NCI-H774 (cell line): ENCODE results near the gene RAB34.
"Not testable (repeated sequence)": the region's sequence is repeated elsewhere in the genome, so short reads cannot be mapped to it uniquely, and the experiment has no call there.

Source experiments
- DNase-seq: peaks from one replicate; lab custom pipeline; 2025; lab: John Stamatoyannopoulos, UW

Gene RAB34

GRCh38 chr17:28726627-28727491, 9.2 kb upstream of the RAB34 start:
- peak; percentile 97 for DNase-seq

DNA sequence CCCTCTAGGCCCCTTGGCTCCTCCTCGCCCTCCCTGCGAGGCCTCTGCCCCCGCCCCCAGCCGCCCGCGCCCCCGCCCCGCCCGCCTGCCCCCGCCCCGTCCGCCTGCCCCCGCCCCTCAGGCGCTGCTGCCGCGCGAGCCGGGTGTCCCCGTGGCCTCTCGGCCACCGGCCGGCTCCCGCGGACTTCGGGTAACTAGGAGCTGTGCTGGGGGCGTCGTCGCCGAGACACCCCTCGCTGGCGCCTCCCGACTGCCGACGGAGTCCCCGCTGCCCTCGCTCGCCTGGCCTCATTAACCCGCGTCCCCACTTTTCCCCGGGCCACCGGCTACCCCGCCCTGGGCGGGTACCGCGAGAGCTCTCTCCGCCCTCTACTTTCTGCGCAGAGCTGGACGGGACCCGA, 8.6 kb upstream of the RAB34 start, which contains the start of gene TLCD1:
TSS of gene TLCD1 (minus strand) at position 8 of the 401 bp plus-strand sequence. CDS start 136 bp downstream, outside the sequence.
- peak; percentile 83 for DNase-seq

DNA sequence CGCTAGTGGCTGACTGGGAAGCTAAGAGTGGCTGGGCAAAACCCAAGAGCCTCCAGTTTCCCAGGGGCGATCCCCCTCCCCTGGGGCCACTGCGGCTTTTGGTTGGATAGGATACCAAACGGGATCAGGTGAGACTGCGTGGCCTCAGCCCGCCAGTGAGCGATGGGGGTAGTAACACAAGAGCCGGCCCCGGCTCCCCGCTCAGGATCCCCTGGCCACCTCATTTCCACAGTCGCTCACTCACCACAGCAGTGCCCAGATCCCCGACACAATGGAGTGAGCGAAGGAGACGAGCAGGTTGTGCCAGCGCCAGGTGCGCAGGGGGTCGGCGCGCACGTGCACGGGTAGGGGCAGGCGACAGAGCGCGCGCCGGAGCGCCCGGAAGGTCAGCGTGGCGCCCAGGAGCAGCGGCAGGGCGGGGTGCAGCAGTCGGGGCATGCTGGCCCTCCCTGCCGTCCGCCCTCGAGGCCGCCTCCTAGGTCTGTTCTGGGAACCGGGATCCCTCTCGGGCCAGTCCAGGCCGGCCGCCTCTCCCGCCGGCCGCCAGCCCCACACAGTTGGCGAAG, 8.1 kb upstream of the RAB34 start:
- DNase-seq: peak; percentile 91

DNA sequence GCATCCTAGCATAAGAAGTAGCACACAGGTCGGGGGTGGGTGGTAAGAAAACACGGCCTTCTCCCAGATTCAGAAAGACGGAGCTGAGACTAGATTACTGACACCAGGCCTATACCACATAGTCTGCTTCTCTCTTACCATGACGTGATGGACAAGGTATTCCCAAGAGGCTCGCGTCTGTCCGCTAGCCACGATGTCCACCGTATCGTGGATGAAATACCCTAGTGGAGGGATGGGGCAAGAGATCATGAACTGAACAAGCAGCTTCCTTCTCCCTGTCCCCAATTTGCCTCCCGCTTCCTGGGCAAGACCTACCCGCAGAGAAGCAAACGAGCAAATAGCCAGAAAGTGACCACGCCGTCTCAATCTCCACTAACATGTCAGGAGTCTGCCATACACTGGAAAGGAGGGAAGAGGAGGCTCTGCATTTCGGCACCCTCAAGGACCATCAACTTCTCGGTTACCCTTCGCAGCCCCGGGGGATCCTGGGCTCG, 7.5 kb upstream of the RAB34 start:
- DNase-seq: no peak

GRCh38 chr17:28724500-28725165, 7.0 kb upstream of the RAB34 start:
- DNase-seq: no peak

- DNase-seq: not testable (repeated sequence)
These were observed 6.3 kb upstream of the RAB34 start for GRCh38 chr17:28723836-28724499.

- DNase-seq: no peak
These were observed 5.6 kb upstream of the RAB34 start for GRCh38 chr17:28723159-28723835.

DNA sequence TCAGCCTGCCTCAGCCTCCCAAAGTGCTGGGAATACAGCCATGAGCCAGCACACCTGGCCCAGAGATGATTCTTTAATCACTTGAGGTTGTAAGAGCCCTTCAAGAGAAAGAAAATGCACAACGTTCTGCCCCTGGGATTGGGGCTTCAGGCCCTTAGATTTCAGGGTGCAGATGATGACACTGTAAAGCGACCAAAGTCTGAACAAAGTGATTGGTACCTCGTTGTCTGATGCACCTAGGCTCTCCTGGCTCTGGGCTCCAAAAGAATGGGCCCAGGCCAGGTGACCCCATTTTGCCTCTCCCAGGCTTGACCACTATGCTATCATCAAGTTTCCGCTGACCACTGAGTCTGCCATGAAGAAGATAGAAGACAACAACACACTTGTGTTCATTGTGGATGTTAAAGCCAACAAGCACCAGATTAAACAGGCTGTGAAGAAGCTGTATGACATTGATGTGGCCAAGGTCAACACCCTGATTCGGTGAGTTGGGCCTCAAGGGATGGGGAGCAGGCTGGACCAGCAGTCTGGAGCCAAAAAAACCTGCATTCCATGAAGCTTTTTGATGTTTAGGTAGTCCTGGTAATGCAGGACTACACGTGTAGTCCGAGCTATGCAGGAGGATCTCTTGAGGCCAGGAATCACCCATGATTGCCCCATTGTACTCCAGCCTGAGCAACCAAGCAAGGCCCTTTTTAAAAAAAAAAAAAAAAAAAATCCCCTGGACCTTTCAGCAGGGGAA, 4.9 kb upstream of the RAB34 start:
- no peak for DNase-seq

DNA sequence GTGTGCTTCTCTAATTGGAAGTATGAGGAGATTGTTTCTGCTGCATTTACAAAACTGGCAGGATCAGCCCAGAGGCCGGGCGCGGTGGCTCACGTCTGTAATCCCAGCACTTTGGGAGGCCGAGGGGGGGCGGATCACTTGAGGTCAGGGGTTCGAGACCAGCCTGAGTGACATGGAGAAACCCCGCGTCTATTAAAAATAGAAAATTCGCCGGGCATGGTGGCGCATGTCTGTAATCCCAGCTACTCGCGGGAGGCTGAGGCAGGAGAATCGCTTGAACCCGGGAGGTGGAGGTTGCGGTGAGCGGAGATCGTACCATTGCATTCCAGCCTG, 3.3 kb upstream of the RAB34 start:
- DNase-seq: not testable (repeated sequence)

GRCh38 chr17:28720247-28720996, 2.8 kb upstream of the RAB34 start:
- DNase-seq: no peak

- DNase-seq: no peak
These were observed 1.4 kb upstream of the RAB34 start for GRCh38 chr17:28719021-28719433.

DNA sequence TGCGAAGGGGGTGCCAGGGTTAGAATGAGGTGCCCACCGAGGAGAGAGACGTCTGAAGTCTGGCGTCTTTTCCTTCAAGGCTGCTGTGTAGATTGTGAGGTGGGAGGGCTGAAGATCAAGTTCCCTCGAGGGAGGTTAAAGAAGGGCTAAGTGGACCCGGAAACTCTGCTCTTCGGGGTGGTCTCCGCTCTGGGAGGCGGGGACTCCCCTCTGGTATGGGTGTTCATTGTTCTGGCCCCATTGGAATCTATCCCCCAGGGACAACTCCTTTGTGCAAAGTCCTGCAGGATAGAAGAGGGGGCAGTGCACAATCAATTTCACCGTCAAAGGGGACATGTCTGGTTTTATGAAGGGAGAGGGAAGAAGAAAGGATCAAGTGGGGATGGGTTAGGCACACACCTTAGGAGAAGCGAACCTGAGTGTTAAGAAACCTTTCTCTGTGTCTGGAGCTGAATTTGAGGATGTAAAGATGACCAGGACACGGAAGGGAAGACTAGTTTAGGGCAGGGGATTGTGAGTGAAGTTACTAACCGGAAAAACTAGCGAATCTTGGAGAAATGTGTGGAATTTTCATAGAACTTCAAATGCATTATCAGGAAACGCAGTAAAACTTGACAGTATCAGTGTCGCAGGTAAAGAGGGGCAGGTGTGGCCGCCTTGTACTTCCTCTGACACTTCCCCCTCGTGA, 809 bp upstream of the RAB34 start:
- no peak for DNase-seq

- no peak for DNase-seq
These were observed 709 bp downstream of the RAB34 start for GRCh38 chr17:28716740-28717577.

GRCh38 chr17:28715217-28715616, 2.5 kb downstream of the RAB34 start:
- DNase-seq: no peak

- DNase-seq: no peak
These were observed 3.4 kb downstream of the RAB34 start for GRCh38 chr17:28714281-28714680.

- DNase-seq: no peak
These were observed 4.8 kb downstream of the RAB34 start for GRCh38 chr17:28712705-28713415.

- no peak for DNase-seq
These were observed 5.5 kb downstream of the RAB34 start for GRCh38 chr17:28712032-28712704.

- DNase-seq: no peak
These were observed 6.0 kb downstream of the RAB34 start, which contains the start of gene PROCA1 for GRCh38 chr17:28711723-28712031. PROCA1 (minus strand) TSS chr17:28711888; CDS start chr17:28711660, 228 bp downstream.
